Liver (tissue), 3 donors: Measurements from ENCODE around the gene RPP40.

Experiments used
- GABPA ChIP-seq, 2 donors: IDR thresholded peaks in 1 of 2; conservative IDR thresholded peaks in 1 of 2; 2 replicates each; pipeline ENCODE4 v1.6.1; 2016; ENCODE audit warnings: antibody characterized with exemption in 2 of 2, mild to moderate bottlenecking in 1 of 2, moderate library complexity in 1 of 2
- RAD21 ChIP-seq, 2 donors: IDR thresholded peaks; 2 replicates each; pipeline ENCODE4 v1.6.1; 2016; ENCODE audit warnings: antibody characterized with exemption in 2 of 2, mild to moderate bottlenecking in 2 of 2
- TF ChIP-seq, protein P1 (sequence below): fragments of 150-350 bp; IDR thresholded peaks from 2 replicates; pipeline ENCODE4 v1.5.1; 2017; ENCODE audit warnings: improper control_type of control experiment, low read depth, low read length; ENCODE audit not compliant: missing input control
- TF ChIP-seq, protein P2 (sequence below): IDR thresholded peaks from 2 replicates; pipeline ENCODE4 v1.6.1; 2016; ENCODE audit warnings: antibody characterized with exemption
- donor health status: healthy.
- donor health status: healthy.

- TF ChIP-seq, protein P1, sequence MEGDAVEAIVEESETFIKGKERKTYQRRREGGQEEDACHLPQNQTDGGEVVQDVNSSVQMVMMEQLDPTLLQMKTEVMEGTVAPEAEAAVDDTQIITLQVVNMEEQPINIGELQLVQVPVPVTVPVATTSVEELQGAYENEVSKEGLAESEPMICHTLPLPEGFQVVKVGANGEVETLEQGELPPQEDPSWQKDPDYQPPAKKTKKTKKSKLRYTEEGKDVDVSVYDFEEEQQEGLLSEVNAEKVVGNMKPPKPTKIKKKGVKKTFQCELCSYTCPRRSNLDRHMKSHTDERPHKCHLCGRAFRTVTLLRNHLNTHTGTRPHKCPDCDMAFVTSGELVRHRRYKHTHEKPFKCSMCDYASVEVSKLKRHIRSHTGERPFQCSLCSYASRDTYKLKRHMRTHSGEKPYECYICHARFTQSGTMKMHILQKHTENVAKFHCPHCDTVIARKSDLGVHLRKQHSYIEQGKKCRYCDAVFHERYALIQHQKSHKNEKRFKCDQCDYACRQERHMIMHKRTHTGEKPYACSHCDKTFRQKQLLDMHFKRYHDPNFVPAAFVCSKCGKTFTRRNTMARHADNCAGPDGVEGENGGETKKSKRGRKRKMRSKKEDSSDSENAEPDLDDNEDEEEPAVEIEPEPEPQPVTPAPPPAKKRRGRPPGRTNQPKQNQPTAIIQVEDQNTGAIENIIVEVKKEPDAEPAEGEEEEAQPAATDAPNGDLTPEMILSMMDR: no peak
- TF ChIP-seq, protein P2, sequence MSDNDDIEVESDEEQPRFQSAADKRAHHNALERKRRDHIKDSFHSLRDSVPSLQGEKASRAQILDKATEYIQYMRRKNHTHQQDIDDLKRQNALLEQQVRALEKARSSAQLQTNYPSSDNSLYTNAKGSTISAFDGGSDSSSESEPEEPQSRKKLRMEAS: no peak
- no peak for TF ChIP-seq GABPA (IDR thresholded peaks at IDR 0.05 in 1 of 2, conservative IDR thresholded peaks at IDR 0.05 in 1 of 2)
- no peak for TF ChIP-seq RAD21 (IDR thresholded peaks at IDR 0.05)
Measured at GRCh38 chr6:5020142-5020541, 16.3 kb upstream of the RPP40 start.
